CD4-positive, alpha-beta T cell treated with Interleukin-21 for 1 hour (primary cell): ENCODE measurements around the gene DENND4A.
A peak's percentile ranks its signal among the peaks of the same experiment; 100 is the strongest.
"Not testable (repeated sequence)": the region's sequence is repeated elsewhere in the genome, so short reads cannot be mapped to it uniquely, and the experiment has no call there.

Experiments
- DNase-seq: peaks from one replicate; pipeline ENCODE4 v3.0.0-alpha.2; 2020

The DENND4A gene

GRCh38 chr15:65787260-65787659, 4.8 kb downstream of the DENND4A start:
- DNase-seq = no peak

- DNase-seq = no peak
Measured at GRCh38 chr15:65785151-65785550, 6.9 kb downstream of the DENND4A start.

DNA sequence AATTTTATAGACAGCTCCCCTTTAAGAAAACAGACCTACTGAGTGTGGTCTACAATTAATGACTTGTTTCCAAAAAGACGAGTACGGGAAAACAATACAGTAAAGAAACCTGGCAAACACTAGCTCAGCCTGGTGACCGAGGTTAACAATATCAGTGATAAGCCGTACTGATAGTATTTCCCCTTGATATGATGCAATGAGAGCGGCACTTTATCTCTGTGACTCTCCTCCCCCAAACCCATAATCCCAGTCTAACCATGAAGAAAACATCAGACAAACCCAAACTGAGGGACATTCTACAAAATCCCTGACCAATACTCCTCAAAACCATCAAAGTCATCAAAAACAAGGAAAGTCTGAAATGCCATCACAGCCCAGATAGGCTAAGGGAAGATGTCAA, 8.2 kb downstream of the DENND4A start:
- no peak for DNase-seq

DNA sequence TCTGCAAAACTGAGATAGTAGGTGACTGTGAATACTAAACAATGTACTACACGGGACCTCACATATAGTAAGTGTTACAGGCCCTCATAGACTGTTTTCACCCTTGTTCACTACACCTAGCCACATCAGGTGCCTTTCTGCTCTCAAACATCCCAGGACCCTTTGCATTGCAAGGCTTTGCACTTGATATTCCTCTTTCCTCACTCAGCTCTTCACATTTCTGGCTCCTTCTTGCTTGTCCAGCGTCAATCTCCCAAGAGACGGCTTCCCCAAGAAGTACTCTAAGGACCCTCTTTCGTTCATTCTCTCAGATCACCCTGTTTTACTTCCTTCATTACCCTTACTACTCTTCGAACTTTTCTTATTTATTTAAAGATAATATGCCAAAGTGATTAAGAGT, 10.0 kb downstream of the DENND4A start:
- DNase-seq = no peak

- not testable (repeated sequence) for DNase-seq
Measured at GRCh38 chr15:65778701-65779100, 13.4 kb downstream of the DENND4A start.

- DNase-seq = peak; percentile 37
Measured at GRCh38 chr15:65778269-65778668, 13.8 kb downstream of the DENND4A start.

- no peak for DNase-seq
Measured at GRCh38 chr15:65777843-65778242, 14.2 kb downstream of the DENND4A start.

GRCh38 chr15:65777053-65777452, 15.0 kb downstream of the DENND4A start:
- no peak for DNase-seq

DNA sequence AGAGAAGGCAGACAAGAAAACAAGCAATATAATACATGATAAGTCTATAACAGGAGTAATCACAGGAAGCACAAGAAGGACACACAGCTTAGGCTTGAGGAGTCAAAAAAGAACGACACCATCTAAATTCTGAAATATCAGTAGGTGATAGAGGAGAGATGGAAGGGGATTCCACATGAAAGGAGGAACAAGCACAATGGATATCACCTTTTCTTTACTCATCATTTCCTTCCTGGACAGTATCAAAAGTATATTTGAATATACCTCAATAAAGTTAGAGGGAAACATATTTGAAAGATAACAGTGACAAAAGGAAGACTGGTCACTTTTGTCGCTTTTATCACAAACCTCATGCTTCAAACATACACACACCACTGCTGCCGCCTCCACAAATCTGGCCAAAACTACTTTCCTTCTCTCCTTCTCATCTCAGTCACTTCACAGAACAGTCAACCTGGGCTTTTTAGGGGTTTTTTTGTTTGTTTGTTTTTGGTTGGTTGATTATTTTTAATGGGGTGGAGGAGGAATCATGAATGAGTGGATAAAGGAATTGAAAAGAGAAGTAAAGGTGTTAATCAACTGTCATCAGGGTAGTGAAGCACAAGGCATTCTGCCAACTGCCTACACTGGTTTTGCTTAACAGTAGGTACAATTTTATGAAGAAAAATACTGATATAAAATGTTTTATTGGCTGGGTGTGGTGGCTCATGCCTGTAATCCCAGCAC, 18.5 kb downstream of the DENND4A start:
- DNase-seq = no peak

- DNase-seq = no peak
Measured at GRCh38 chr15:65772930-65773329, 19.2 kb downstream of the DENND4A start.

DNA sequence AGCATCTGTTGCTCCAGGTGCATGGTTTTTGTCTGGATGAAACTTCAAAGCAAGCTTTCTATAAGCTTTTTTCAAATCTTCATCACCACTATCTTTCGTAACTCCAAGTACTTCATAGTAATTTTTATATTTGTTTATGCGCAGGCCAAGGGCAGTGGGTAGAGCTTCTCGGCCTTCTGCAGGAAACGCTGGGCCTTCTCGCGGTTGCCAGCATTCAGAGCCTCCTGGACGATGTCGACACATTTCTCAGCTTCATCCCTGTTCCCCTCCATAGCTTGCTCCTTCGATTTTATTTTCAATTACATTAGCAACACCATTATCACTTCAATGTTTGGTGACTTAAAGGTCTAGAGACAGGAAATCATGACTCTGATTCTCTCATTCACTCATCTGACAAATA, 20.2 kb downstream of the DENND4A start:
- DNase-seq = no peak

GRCh38 chr15:65769482-65769881, 22.6 kb downstream of the DENND4A start:
- DNase-seq = no peak

GRCh38 chr15:65767895-65768294, 24.2 kb downstream of the DENND4A start:
- peak; percentile 46 for DNase-seq

- no peak for DNase-seq
Measured at GRCh38 chr15:65767264-65767595, 24.9 kb downstream of the DENND4A start.

GRCh38 chr15:65766422-65767263, 25.4 kb downstream of the DENND4A start:
- no peak for DNase-seq

DNA sequence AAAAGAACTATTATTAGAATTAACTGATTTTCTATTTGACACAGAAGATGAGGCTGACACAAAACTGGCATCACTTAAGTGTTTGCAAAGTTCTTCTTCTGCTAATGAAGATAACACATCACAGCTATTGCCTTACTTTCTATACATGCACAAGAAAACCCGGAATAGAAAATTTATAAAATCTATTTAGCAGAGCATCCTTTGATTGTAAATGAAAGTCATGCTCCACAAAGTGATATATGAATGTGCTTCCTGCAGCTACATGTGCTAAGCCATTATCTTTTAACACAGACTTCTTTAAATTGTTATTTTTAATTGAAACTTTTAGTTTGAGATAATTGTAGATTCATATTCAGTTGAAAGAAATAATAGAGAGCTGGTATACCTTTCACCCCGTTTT, 27.0 kb downstream of the DENND4A start:
- DNase-seq = no peak

- no peak for DNase-seq
Measured at GRCh38 chr15:65762914-65763787, 28.9 kb downstream of the DENND4A start.

DNA sequence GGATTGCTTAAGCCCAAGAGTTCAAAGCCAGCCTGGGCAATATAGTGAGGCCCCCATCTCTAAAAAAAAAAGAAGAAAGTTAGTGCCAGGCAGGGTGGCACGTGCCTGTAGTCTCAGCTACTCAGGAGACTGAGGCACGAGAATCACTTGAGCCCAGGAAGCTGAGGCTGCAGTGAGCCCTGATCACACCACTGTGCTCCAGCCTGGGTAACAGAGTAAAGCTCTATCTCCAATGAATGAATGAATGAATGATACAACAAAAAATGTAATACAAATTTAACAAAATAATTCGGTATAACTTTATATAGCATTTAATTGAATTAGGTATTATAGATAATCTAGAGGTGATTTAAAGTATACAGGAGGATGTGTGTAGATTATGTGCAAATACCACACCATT, 29.7 kb downstream of the DENND4A start:
- no peak for DNase-seq

DNA sequence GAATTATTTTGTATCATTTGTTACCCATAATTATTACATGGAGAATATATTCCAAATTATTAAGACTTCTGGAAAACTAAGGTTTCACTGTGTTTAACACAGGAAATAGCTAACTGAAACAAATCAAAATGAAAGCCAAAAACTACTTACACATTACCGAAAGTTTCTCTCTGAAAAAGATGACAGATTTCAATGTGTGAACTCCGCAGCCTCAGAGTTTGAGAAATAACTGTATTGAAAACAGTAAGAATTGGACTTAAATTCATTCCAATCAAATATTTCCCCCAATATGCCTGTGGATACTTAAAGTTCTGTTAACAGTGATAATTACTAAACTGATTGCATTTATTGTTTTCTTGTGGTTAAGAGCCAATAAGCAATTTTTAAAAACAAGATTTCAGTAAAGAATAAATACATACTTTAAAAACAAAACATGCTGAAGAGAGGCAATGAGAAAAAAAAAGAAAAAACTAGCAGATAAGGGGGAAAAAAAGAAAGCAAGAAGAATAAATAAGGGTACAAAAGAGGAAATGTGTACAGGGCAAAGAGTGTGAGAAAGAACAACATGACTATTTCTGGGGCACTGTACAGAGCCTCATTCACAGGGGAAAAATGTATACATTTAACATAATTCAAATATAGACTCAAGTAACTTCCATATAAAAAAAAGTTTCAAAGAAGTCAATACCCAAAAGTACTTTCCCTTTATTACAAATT, 30.7 kb downstream of the DENND4A start:
- DNase-seq = no peak

DNA sequence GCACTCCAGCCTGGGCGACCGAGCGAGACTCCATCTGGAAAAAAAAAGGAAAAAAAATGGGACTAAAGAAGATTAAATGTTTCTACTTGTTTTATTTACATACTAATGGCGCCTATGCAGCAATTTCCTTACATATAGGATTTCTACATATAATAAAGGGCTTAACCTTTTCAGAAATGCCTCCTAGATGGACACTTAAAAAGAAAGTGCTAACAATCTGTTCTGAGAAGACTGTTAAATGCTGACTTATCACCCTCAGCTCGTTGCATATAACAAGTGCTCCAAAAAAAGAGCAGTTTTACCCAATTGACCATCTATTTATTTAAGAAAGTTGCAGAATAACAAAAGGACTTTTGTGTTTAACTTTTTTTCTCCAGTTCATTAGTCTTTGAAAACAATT, 32.7 kb downstream of the DENND4A start:
- DNase-seq = no peak

GRCh38 chr15:65758242-65758641, 33.9 kb downstream of the DENND4A start:
- no peak for DNase-seq

DNA sequence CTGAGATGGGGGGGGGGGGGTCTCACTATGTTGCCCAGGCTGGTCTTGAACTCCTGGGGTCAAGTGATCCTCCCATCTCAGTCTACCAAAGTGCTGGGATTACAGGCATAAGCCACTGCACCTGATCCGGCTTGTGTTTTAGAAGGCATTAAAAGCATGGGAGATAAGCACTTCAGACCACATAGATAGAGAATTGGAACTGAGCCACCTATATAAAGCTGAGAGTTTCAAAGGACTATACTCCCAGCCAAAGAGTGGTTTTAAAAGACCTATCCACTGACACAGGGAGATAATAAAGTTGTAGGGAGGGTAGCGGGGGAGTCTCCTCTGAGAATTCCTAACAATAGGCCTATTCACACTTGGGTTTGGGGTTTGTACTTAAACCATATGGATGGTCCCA, 34.8 kb downstream of the DENND4A start:
- DNase-seq = no peak
